IMR-90 (cell line): ENCODE measurements around the gene RGS7BP. TPM values are rescaled to one million over a fixed set of nuclear protein-coding genes. Genes with fewer than 3 reads are reported as not detected.

Experiments used
- ATAC-seq: fragments of 200-7000 bp; cut with Tn5 transposase; 2 replicates; pipeline ENCODE4 v1.9.1; 2020; ENCODE audit warnings: low read depth, mild to moderate bottlenecking, moderate library complexity
- BruUV-seq: library from RNA; stranded (reverse); fragments of 400-500 nt; replicated peaks from 2 replicates; lab custom pipeline; 2021; lab: Mats Ljungman, UMichigan
- CTCF ChIA-PET: fragments of 300-600 bp; formaldehyde crosslinking; extraction: SDS; loops from one replicate; lab custom pipeline; 2021; ENCODE audit warnings: antibody characterized with exemption; lab: Yijun Ruan, JAX
- POLR2A ChIA-PET: fragments of 300-600 bp; sonication (Branson Sonifier 250); formaldehyde crosslinking; loops from one replicate; lab custom pipeline; 2022; ENCODE audit warnings: antibody characterized with exemption; ENCODE audit not compliant: unreplicated experiment; lab: Charles Lee
- DNase-seq: peaks from one replicate; pipeline ENCODE4 v3.0.0; 2013
- H2AFZ ChIP-seq: replicated peaks from 2 replicates; pipeline ENCODE3; 2013; ENCODE audit warnings: low read length, mild to moderate bottlenecking; ENCODE audit not compliant: poor library complexity
- H2AK5ac ChIP-seq: 2 replicates; pipeline ENCODE4 v1.6.1; 2013; ENCODE audit warnings: low read depth, low read length, inconsistent platforms
- H2AK9ac ChIP-seq: replicated peaks from 2 replicates; pipeline ENCODE3; 2013; ENCODE audit warnings: mild to moderate bottlenecking, low read depth, low read length, moderate library complexity; ENCODE audit not compliant: poor library complexity
- H2BK120ac ChIP-seq: 2 replicates; pipeline ENCODE4 v1.6.1; 2013; ENCODE audit warnings: low read depth, low read length, inconsistent platforms
- H2BK15ac ChIP-seq: 3 replicates; pipeline ENCODE4 v1.6.1; 2013; ENCODE audit warnings: low read depth, low read length, inconsistent platforms
- H2BK20ac ChIP-seq: 2 replicates; pipeline ENCODE4 v1.6.1; 2013; ENCODE audit warnings: low read depth, mild to moderate bottlenecking, inconsistent platforms, low read length, moderate library complexity
- H2BK5ac ChIP-seq: 2 replicates; pipeline ENCODE4 v1.6.1; 2013; ENCODE audit warnings: mild to moderate bottlenecking, low read depth, low read length, inconsistent platforms; ENCODE audit not compliant: poor library complexity, severe bottlenecking
- H3K14ac ChIP-seq: replicated peaks from 2 replicates; pipeline ENCODE4 v1.6.1; 2013; ENCODE audit warnings: low read depth, low read length, inconsistent platforms
- H3K18ac ChIP-seq: 2 replicates; pipeline ENCODE4 v1.6.1; 2013; ENCODE audit warnings: low read depth, low read length, control low read depth
- H3K23ac ChIP-seq: 2 replicates; pipeline ENCODE4 v1.6.1; 2013; ENCODE audit warnings: low read depth, low read length, inconsistent platforms
- H3K27ac ChIP-seq: 2 replicates; pipeline ENCODE4 v1.5.1; 2013; ENCODE audit warnings: mild to moderate bottlenecking, control low read depth, low read length; ENCODE audit not compliant: insufficient read depth
- H3K27me3 ChIP-seq: 2 replicates; pipeline ENCODE4 v1.6.1; 2013; ENCODE audit warnings: low read length; ENCODE audit not compliant: control insufficient read depth, insufficient read depth
- H3K36me3 ChIP-seq: 2 replicates; pipeline ENCODE4 v1.6.1; 2013; ENCODE audit warnings: low read length, mixed read lengths; ENCODE audit not compliant: control insufficient read depth, insufficient read depth
- H3K4ac ChIP-seq: 2 replicates; pipeline ENCODE4 v1.6.1; 2013; ENCODE audit warnings: low read depth, low read length, inconsistent platforms
- H3K4me1 ChIP-seq: 2 replicates; pipeline ENCODE4 v1.6.1; 2013; ENCODE audit warnings: low read length, mixed read lengths; ENCODE audit not compliant: control insufficient read depth, insufficient read depth
- H3K4me2 ChIP-seq: 2 replicates; pipeline ENCODE4 v1.6.1; 2013; ENCODE audit warnings: low read depth, mild to moderate bottlenecking, control low read depth, low read length, moderate library complexity
- H3K4me3 ChIP-seq: 2 replicates; pipeline ENCODE4 v1.5.1; 2013; ENCODE audit warnings: low read depth, mild to moderate bottlenecking, control low read depth, low read length, moderate library complexity; ENCODE audit not compliant: insufficient read depth
- H3K56ac ChIP-seq: 2 replicates; pipeline ENCODE4 v1.6.1; 2013; ENCODE audit warnings: low read length, inconsistent platforms; ENCODE audit not compliant: insufficient read depth; ENCODE audit errors: extremely low read depth
- H3K79me1 ChIP-seq, 2 experiments: 2 replicates each; pipeline ENCODE4 v1.6.1; 2013; ENCODE audit warnings: low read length in 2 of 2, inconsistent platforms in 1 of 2, low read depth in 1 of 2
- H3K9ac ChIP-seq: 2 replicates; pipeline ENCODE4 v1.6.1; 2013; ENCODE audit warnings: low read depth, low read length, control low read depth
- H3K9me1 ChIP-seq: 2 replicates; pipeline ENCODE4 v1.6.1; 2013; ENCODE audit warnings: low read length, inconsistent platforms; ENCODE audit not compliant: insufficient read depth
- H3K9me3 ChIP-seq: 2 replicates; pipeline ENCODE4 v1.6.1; 2013; ENCODE audit warnings: low read length; ENCODE audit not compliant: control insufficient read depth, insufficient read depth
- H4K20me1 ChIP-seq: 2 replicates; pipeline ENCODE4 v1.6.1; 2013; ENCODE audit warnings: low read length, inconsistent platforms; ENCODE audit not compliant: insufficient read depth
- H4K5ac ChIP-seq: 2 replicates; pipeline ENCODE4 v1.6.1; 2013; ENCODE audit warnings: mild to moderate bottlenecking, low read depth, low read length, control low read depth
- H4K8ac ChIP-seq, 2 experiments: 2 replicates each; pipeline ENCODE4 v1.6.1; 2013; ENCODE audit warnings: low read depth in 2 of 2, low read length in 2 of 2, control low read depth in 1 of 2, inconsistent platforms in 1 of 2
- H4K91ac ChIP-seq: 2 replicates; pipeline ENCODE4 v1.6.1; 2013; ENCODE audit warnings: low read depth, low read length, inconsistent platforms; ENCODE audit not compliant: insufficient read depth
- CHD1 ChIP-seq: IDR thresholded peaks from 2 replicates; pipeline ENCODE4 v1.6.1; 2012; ENCODE audit warnings: low read depth, low read length, improper control_type of control experiment
- FOS ChIP-seq: fragments of 150-350 bp; IDR thresholded peaks from 2 replicates; pipeline ENCODE4 v1.6.1; 2016; ENCODE audit warnings: low read depth, low read length
- MAFK ChIP-seq: IDR thresholded peaks from 2 replicates; pipeline ENCODE4 v1.6.1; 2012; ENCODE audit warnings: low read depth, low read length, improper control_type of control experiment
- MAZ ChIP-seq: IDR thresholded peaks from 2 replicates; pipeline ENCODE4 v1.6.1; 2012; ENCODE audit warnings: low read depth, mild to moderate bottlenecking, low read length, improper control_type of control experiment, moderate library complexity, borderline replicate concordance
- MXI1 ChIP-seq: IDR thresholded peaks from 2 replicates; pipeline ENCODE4 v1.6.1; 2012; ENCODE audit warnings: low read depth, mild to moderate bottlenecking, low read length, moderate library complexity, borderline replicate concordance
- NFE2L2 ChIP-seq: fragments of 150-350 bp; IDR thresholded peaks from 2 replicates; pipeline ENCODE4 v1.6.1; 2016; ENCODE audit warnings: low read depth, mild to moderate bottlenecking, low read length
- RAD21 ChIP-seq: IDR thresholded peaks from 2 replicates; pipeline ENCODE4 v1.6.1; 2012; ENCODE audit warnings: low read length, improper control_type of control experiment
- RCOR1 ChIP-seq: IDR thresholded peaks from 2 replicates; pipeline ENCODE4 v1.6.1; 2012; ENCODE audit warnings: mild to moderate bottlenecking, low read length, improper control_type of control experiment; ENCODE audit not compliant: insufficient replicate concordance
- RFX5 ChIP-seq: IDR thresholded peaks from 2 replicates; pipeline ENCODE4 v1.8.0; 2012; ENCODE audit warnings: low read depth, mild to moderate bottlenecking, low read length, moderate library complexity
- SMC3 ChIP-seq: fragments of 150-350 bp; IDR thresholded peaks from 2 replicates; pipeline ENCODE4 v1.6.1; 2016; ENCODE audit warnings: low read depth, mild to moderate bottlenecking, antibody characterized with exemption, low read length, moderate library complexity
- WGBS, 2 experiments: methylation state at CpG; one replicate each; pipeline versions ENCODE4 v1.1.5 to v1.1.7; 2013; ENCODE audit warnings: missing lambda C conversion rate in 2 of 2; ENCODE audit not compliant: insufficient read length in 1 of 2; ENCODE audit errors: extremely low coverage in 2 of 2; 5-methylcytosine and 5-hydroxymethylcytosine counted together
- dilution Hi-C: fragments of 300-500 bp; cut with HindIII; formaldehyde crosslinking; loops from one replicate; pipeline ENCODE4 v1.14.3; 2018; ENCODE audit warnings: low sequenced_read_pairs; ENCODE audit not compliant: unreplicated experiment
- in situ Hi-C: fragments of 300-500 bp; cut with MboI; formaldehyde crosslinking; loops from 3 replicates; pipeline ENCODE4 v1.14.3; 2019; ENCODE audit warnings: low sequenced_read_pairs, inconsistent platforms, mixed read lengths
- intact Hi-C: fragments of 100-400 bp; cut with micrococcal nuclease; formaldehyde crosslinking; loops from 2 replicates; pipeline ENCODE4 v1.10.0; 2022
- polyA plus RNA-seq, 3 experiments: library from polyadenylated mRNA; depleted of rRNA; stranded (reverse); fragments of >200 nt; gene quantifications; 2 replicates each; pipeline ENCODE4 v1.2.3, GENCODE V29; 2012; ENCODE audit warnings: low replicate concordance in 1 of 3
- total RNA-seq: library from RNA; depleted of rRNA; stranded (reverse); fragments of >200 nt; gene quantifications from 2 replicates; pipeline ENCODE4 v1.2.3, GENCODE V29; 2012
- TF ChIP-seq, protein P1 (sequence below): conservative IDR thresholded peaks from 2 replicates; pipeline ENCODE4 v1.5.1; 2012; ENCODE audit warnings: mild to moderate bottlenecking, low read depth, low read length, improper control_type of control experiment
- TF ChIP-seq, protein P2 (sequence below): fragments of 150-350 bp; IDR thresholded peaks from 2 replicates; pipeline ENCODE4 v1.6.1; 2017; ENCODE audit warnings: mild to moderate bottlenecking, antibody characterized with exemption, low read length, low read depth

Gene RGS7BP
- total and polyA plus RNA-seq, 2 of the 4 experiments (the other 2 are of a cell fraction), result not detected

- CTCF ChIA-PET, result no interaction called here
- Histone ChIP-seq H4K8ac (no peak overlapping the region), H3K4ac (no peak overlapping the region), H3K27me3 (no peaks in the 10 kb centered on the region), H3K4me1 (no peaks in the 10 kb centered on the region), H3K23ac (no peak overlapping the region), H4K20me1 (no peaks in the 10 kb centered on the region), H3K18ac (no peak overlapping the region), H3K4me3 (no peak overlapping the region), H2AFZ (no peak overlapping the region), H2BK15ac (no peak overlapping the region), H2BK20ac (no peak overlapping the region), H3K9me1 (no peaks in the 10 kb centered on the region), H3K9me3 (no peaks in the 10 kb centered on the region), H4K5ac (no peak overlapping the region), H4K91ac (no peak overlapping the region), H2AK5ac (no peak overlapping the region), H2BK120ac (no peak overlapping the region), H3K14ac (no peak overlapping the region), H2BK5ac (no peak overlapping the region), H3K9ac (no peak overlapping the region), H3K27ac (no peak overlapping the region), H3K4me2 (no peak overlapping the region), H2AK9ac (no peak overlapping the region), H3K36me3 (no peaks in the 10 kb centered on the region), H3K79me1 (no peaks in the 10 kb centered on the region), H3K56ac (no peak overlapping the region)
- in situ Hi-C loops (no loop called here), intact Hi-C loops (no loop called here), dilution Hi-C loops (no loop called here)
- no peak for ATAC-seq
- DNase-seq, result no peak
- WGBS, 2 experiments, result no CpG with 5 or more reads among the region's 2 CpGs
- no peak for TF ChIP-seq FOS
- TF ChIP-seq, protein P1, sequence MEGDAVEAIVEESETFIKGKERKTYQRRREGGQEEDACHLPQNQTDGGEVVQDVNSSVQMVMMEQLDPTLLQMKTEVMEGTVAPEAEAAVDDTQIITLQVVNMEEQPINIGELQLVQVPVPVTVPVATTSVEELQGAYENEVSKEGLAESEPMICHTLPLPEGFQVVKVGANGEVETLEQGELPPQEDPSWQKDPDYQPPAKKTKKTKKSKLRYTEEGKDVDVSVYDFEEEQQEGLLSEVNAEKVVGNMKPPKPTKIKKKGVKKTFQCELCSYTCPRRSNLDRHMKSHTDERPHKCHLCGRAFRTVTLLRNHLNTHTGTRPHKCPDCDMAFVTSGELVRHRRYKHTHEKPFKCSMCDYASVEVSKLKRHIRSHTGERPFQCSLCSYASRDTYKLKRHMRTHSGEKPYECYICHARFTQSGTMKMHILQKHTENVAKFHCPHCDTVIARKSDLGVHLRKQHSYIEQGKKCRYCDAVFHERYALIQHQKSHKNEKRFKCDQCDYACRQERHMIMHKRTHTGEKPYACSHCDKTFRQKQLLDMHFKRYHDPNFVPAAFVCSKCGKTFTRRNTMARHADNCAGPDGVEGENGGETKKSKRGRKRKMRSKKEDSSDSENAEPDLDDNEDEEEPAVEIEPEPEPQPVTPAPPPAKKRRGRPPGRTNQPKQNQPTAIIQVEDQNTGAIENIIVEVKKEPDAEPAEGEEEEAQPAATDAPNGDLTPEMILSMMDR, result no peak
- TF ChIP-seq RCOR1, result no peak
- no peak for TF ChIP-seq CHD1
- TF ChIP-seq, protein P2, sequence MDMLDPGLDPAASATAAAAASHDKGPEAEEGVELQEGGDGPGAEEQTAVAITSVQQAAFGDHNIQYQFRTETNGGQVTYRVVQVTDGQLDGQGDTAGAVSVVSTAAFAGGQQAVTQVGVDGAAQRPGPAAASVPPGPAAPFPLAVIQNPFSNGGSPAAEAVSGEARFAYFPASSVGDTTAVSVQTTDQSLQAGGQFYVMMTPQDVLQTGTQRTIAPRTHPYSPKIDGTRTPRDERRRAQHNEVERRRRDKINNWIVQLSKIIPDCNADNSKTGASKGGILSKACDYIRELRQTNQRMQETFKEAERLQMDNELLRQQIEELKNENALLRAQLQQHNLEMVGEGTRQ, result no peak
- no peak for TF ChIP-seq MXI1
- no peak for TF ChIP-seq MAZ
- TF ChIP-seq MAFK, result no peak
- no peak for TF ChIP-seq NFE2L2
- TF ChIP-seq SMC3, result no peak
- TF ChIP-seq RFX5, result no peak
- TF ChIP-seq RAD21, result no peak
- no TSS peak for BruUV-seq
- POLR2A ChIA-PET, result no interaction called here
Measured at GRCh38 chr5:64486163-64486562, 19.7 kb upstream of the RGS7BP start.
